Neuronal stem cell (in vitro differentiated cells): ENCODE data around the gene MICB.
"Not testable (repeated sequence)": the region's sequence is repeated elsewhere in the genome, so short reads cannot be mapped to it uniquely, and the experiment has no call there.

Experiments
- DNase-seq: peaks from one replicate; pipeline ENCODE4 v3.0.0-alpha.2; 2013; ENCODE audit warnings: low spot score
- H2AFZ ChIP-seq: one replicate; pipeline ENCODE4 v1.6.1; 2013; ENCODE audit warnings: mild to moderate bottlenecking, low read length, inconsistent platforms
- H2AK5ac ChIP-seq: 2 replicates; pipeline ENCODE4 v1.6.1; 2013; ENCODE audit warnings: low read depth, mild to moderate bottlenecking, inconsistent platforms, low read length, moderate library complexity, mixed read lengths
- H2BK120ac ChIP-seq: 2 replicates; pipeline ENCODE4 v1.6.1; 2013; ENCODE audit warnings: low read depth, mild to moderate bottlenecking, inconsistent platforms, low read length, moderate library complexity, mixed read lengths
- H2BK12ac ChIP-seq: one replicate; pipeline ENCODE4 v1.6.1; 2013; ENCODE audit warnings: low read length, inconsistent platforms
- H2BK15ac ChIP-seq: 2 replicates; pipeline ENCODE4 v1.6.1; 2013; ENCODE audit warnings: mild to moderate bottlenecking, low read length, inconsistent platforms, mixed read lengths
- H2BK5ac ChIP-seq: one replicate; pipeline ENCODE4 v1.6.1; 2013; ENCODE audit warnings: inconsistent platforms, mild to moderate bottlenecking, low read length, moderate library complexity
- H3K14ac ChIP-seq: one replicate; pipeline ENCODE4 v1.6.1; 2013; ENCODE audit warnings: low read length, inconsistent platforms
- H3K18ac ChIP-seq: 2 replicates; pipeline ENCODE4 v1.6.1; 2013; ENCODE audit warnings: low read length, inconsistent platforms
- H3K23ac ChIP-seq: 2 replicates; pipeline ENCODE4 v1.6.1; 2013; ENCODE audit warnings: low read depth, mild to moderate bottlenecking, mixed read lengths, low read length, inconsistent platforms; ENCODE audit not compliant: poor library complexity
- H3K27ac ChIP-seq: replicated peaks from 3 replicates; pipeline ENCODE4 v1.5.1; 2013; ENCODE audit warnings: low read length, inconsistent platforms
- H3K27me3 ChIP-seq, 3 experiments: 2 replicates each; pipeline ENCODE4 v1.6.1; 2013; ENCODE audit warnings: low read length in 3 of 3, mild to moderate bottlenecking in 2 of 3, inconsistent platforms in 1 of 3, low read depth in 1 of 3, mixed read lengths in 1 of 3, moderate library complexity in 1 of 3; ENCODE audit not compliant: control insufficient read depth in 3 of 3, insufficient read depth in 3 of 3
- H3K36me3 ChIP-seq, 2 donors: replicated peaks in 1 of 2; 2 replicates each; pipeline ENCODE4 v1.6.1; 2013; ENCODE audit warnings: low read length in 2 of 2; ENCODE audit not compliant: control insufficient read depth in 2 of 2, insufficient read depth in 2 of 2
- H3K4ac ChIP-seq: 2 replicates; pipeline ENCODE4 v1.6.1; 2013; ENCODE audit warnings: inconsistent platforms, mild to moderate bottlenecking, low read length, moderate library complexity
- H3K4me1 ChIP-seq, 2 donors: 1 replicate in 1 of 2; 2 replicates in 1 of 2; pipeline ENCODE4 v1.6.1; 2013; ENCODE audit warnings: low read length in 2 of 2, low read depth in 1 of 2; ENCODE audit not compliant: control insufficient read depth in 2 of 2, insufficient read depth in 1 of 2
- H3K4me2 ChIP-seq: one replicate; pipeline ENCODE4 v1.6.1; 2013; ENCODE audit warnings: mild to moderate bottlenecking, low read length, inconsistent platforms; ENCODE audit not compliant: insufficient read depth, poor library complexity, severe bottlenecking
- H3K4me3 ChIP-seq, 2 donors: 2 replicates each; pipeline ENCODE4 v1.5.1; 2013; ENCODE audit warnings: low read length in 2 of 2, mild to moderate bottlenecking in 2 of 2, inconsistent platforms in 1 of 2, moderate library complexity in 1 of 2
- H3K79me1 ChIP-seq: one replicate; pipeline ENCODE4 v1.6.1; 2013; ENCODE audit warnings: low read depth, mild to moderate bottlenecking, inconsistent platforms, low read length, moderate library complexity
- H3K9ac ChIP-seq: one replicate; pipeline ENCODE4 v1.6.1; 2013; ENCODE audit warnings: mild to moderate bottlenecking, low read depth, low read length, inconsistent platforms; ENCODE audit not compliant: poor library complexity
- H3K9me3 ChIP-seq, 2 donors: replicated peaks in 1 of 2; 2 replicates each; pipeline versions ENCODE3 to v1.6.1; 2013; ENCODE audit warnings: low read length in 2 of 2, mild to moderate bottlenecking in 2 of 2, inconsistent platforms in 1 of 2, low read depth in 1 of 2, mixed read lengths in 1 of 2, moderate library complexity in 1 of 2; ENCODE audit not compliant: control insufficient read depth in 2 of 2, insufficient read depth in 1 of 2
- H4K8ac ChIP-seq: one replicate; pipeline ENCODE4 v1.6.1; 2013; ENCODE audit warnings: low read depth, mild to moderate bottlenecking, inconsistent platforms, low read length, moderate library complexity
- H4K91ac ChIP-seq: one replicate; pipeline ENCODE4 v1.6.1; 2013; ENCODE audit warnings: low read length, low read depth, mild to moderate bottlenecking, inconsistent platforms; ENCODE audit not compliant: poor library complexity
- WGBS, 2 donors: extraction: QIAGEN DNeasy Blood & Tissue Kit; methylation state at CpG; one replicate each; pipeline ENCODE4 v1.1.7; 2013; ENCODE audit warnings: missing lambda C conversion rate in 2 of 2, mixed read lengths in 1 of 2; ENCODE audit not compliant: insufficient read length in 2 of 2, insufficient replicate concordance in 1 of 2; ENCODE audit errors: extremely low coverage in 2 of 2; 5-methylcytosine and 5-hydroxymethylcytosine counted together

MICB gene

DNA sequence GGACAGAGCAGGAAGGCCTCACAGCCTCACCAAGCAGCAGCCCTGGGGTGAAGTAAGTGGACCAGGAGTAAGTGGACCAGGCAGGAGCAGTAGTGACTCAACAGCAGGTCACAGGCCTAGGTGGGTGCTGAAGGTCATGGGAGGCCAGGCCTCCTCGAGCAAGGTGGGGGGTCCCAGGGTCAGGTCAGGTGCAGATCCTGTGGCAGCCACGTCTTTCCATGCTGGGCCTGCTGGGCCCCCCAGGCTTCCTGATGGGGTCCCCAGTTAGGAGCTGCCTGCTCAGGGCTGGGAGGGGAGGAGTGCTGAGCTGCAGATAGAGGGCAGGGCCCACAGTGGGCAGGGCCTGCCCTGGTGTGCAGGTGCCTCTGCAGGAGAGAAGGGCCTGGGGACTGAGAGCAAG is 11.1 kb downstream of the MICB start:
- H3K9me3 ChIP-seq, H3K4me3 ChIP-seq, H2BK5ac ChIP-seq, H3K4ac ChIP-seq, H2BK120ac ChIP-seq, H3K4me2 ChIP-seq, H3K23ac ChIP-seq, H2AFZ ChIP-seq, H2AK5ac ChIP-seq, H2BK15ac ChIP-seq, H4K91ac ChIP-seq, H3K18ac ChIP-seq, DNase-seq, H3K36me3 ChIP-seq, H3K4me1 ChIP-seq, H3K27ac ChIP-seq, H3K79me1 ChIP-seq, H4K8ac ChIP-seq, H2BK12ac ChIP-seq: not testable (repeated sequence)
- WGBS, 2 donors = no CpG with 5 or more reads among the region's 2 CpGs
- Histone ChIP-seq H3K14ac (peak overlapping the region; percentile 47), H3K27me3 (peaks cover 0 to 43% (median 0%) of the 10 kb centered on the region in 3 experiments), H3K9ac (peak overlapping the region; percentile 12)

DNA sequence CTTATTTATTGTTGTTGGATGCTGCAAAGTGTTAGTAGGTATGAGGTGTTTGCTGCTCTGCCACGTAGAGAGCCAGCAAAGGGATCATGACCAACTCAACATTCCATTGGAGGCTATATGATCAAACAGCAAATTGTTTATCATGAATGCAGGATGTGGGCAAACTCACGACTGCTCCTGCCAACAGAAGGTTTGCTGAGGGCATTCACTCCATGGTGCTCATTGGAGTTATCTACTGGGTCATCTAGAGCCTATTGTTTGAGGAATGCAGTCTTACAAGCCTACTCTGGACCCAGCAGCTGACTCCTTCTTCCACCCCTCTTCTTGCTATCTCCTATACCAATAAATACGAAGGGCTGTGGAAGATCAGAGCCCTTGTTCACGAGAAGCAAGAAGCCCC is 12.1 kb downstream of the MICB start:
- Histone ChIP-seq H4K91ac (no peak overlapping the region), H3K14ac (no peak overlapping the region), H3K9me3 (peaks cover 0 to 4% of the 10 kb centered on the region in 2 donors), H2BK120ac (no peak overlapping the region), H3K4me1 (no peaks in the 10 kb centered on the region), H2BK12ac (no peak overlapping the region), H3K36me3 (peaks cover 0 to 3% of the 10 kb centered on the region in 2 donors), H2BK15ac (no peak overlapping the region), H4K8ac (no peak overlapping the region), H3K4ac (no peak overlapping the region), H3K27me3 (peaks cover 0 to 40% (median 0%) of the 10 kb centered on the region in 3 experiments), H3K23ac (no peak overlapping the region), H3K4me3 (no peak overlapping the region), H2AFZ (no peak overlapping the region), H3K9ac (no peak overlapping the region), H3K79me1 (peaks cover 2% of the 10 kb centered on the region), H3K27ac (no peak overlapping the region), H3K18ac (no peak overlapping the region), H2BK5ac (no peak overlapping the region), H3K4me2 (no peak overlapping the region), H2AK5ac (no peak overlapping the region)
- WGBS, 2 donors = no CpG with 5 or more reads among the region's 4 CpGs
- DNase-seq = no peak

DNA sequence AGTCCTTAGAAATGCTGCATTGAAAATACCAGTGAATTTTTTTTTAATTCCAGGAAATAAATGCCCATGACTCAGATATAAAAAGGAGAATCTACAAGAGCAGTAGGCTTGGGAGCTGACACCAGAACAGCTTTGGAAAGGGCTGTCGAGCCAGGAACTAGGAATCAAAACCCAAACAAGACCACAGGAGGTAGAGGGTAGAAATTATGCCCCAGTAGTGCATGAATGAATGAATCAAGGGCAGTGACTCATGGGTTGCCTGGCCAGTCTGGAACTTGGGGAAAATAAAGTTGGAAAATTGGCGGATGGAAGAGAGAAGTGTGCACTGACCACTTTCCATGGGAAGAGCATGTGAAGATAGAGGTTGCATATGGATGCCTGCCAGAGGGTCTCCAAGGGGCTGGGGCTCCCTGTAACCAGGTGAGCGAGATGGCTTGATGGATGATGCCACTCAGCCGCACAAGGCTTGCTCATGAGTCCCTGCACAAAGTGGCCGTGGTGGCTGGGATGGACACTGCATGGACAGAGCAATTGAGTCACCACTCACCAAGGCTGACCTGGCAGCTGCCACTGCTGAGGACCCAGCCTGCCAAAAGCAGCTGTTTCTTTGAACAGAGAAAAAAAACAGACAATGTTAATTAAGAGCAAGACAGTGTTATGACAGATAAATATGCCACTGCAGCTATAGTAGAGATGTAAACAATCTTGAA is 15.7 kb downstream of the MICB start:
- no peak overlapping the region for H2BK15ac ChIP-seq
- H2BK12ac ChIP-seq = no peak overlapping the region
- no peak overlapping the region for H4K8ac ChIP-seq
- no peak overlapping the region for H2BK5ac ChIP-seq
- peaks cover 0 to 4% of the 10 kb centered on the region in 2 donors for H3K9me3 ChIP-seq
- H3K79me1 ChIP-seq = peaks cover 2% of the 10 kb centered on the region
- H3K14ac ChIP-seq = no peak overlapping the region
- no peak for DNase-seq
- H3K4me2 ChIP-seq = no peak overlapping the region
- H3K27me3 ChIP-seq = peaks cover 0 to 27% (median 0%) of the 10 kb centered on the region in 3 experiments
- H3K23ac ChIP-seq = no peak overlapping the region
- H3K36me3 ChIP-seq = peaks cover 0 to 3% of the 10 kb centered on the region in 2 donors
- H2AK5ac ChIP-seq = no peak overlapping the region
- H2AFZ ChIP-seq = no peak overlapping the region
- WGBS, 2 donors = no CpG with 5 or more reads among the region's 5 CpGs
- H4K91ac ChIP-seq = no peak overlapping the region
- no peak overlapping the region for H3K4me3 ChIP-seq
- peak overlapping the region; percentile 81 for H3K18ac ChIP-seq
- H3K27ac ChIP-seq = no peak overlapping the region
- no peak overlapping the region for H3K9ac ChIP-seq
- no peak overlapping the region for H2BK120ac ChIP-seq
- no peaks in the 10 kb centered on the region for H3K4me1 ChIP-seq
- H3K4ac ChIP-seq = no peak overlapping the region

GRCh38 chr6:31521835-31522234 is 23.9 kb downstream of the MICB start:
- Histone ChIP-seq H3K36me3 (no peaks in the 10 kb centered on the region), H4K8ac (no peak overlapping the region), H2AK5ac (no peak overlapping the region), H2BK5ac (no peak overlapping the region), H4K91ac (no peak overlapping the region), H3K18ac (no peak overlapping the region), H3K27me3 (peaks cover 0 to 8% (median 0%) of the 10 kb centered on the region in 3 experiments), H3K4me3 (no peak overlapping the region), H3K4me1 (no peaks in the 10 kb centered on the region), H3K4ac (no peak overlapping the region), H2AFZ (no peak overlapping the region), H3K4me2 (no peak overlapping the region), H2BK15ac (no peak overlapping the region), H2BK12ac (no peak overlapping the region), H3K27ac (no peak overlapping the region), H3K23ac (no peak overlapping the region), H3K14ac (no peak overlapping the region), H3K9ac (no peak overlapping the region), H2BK120ac (no peak overlapping the region), H3K9me3 (peaks cover 0 to 2% of the 10 kb centered on the region in 2 donors), H3K79me1 (no peaks in the 10 kb centered on the region)
- WGBS, 2 donors = no CpG with 5 or more reads among the region's 3 CpGs
- no peak for DNase-seq
